SK-N-SH (cell line): Measurements from ENCODE around the gene TSGA10. TPM values are rescaled to one million over a fixed set of nuclear protein-coding genes. Genes with fewer than 3 reads are reported as not detected.

Experiments
- CTCF ChIA-PET: fragments of 300-600, 350-600 bp; formaldehyde crosslinking; extraction: SDS; loops from one replicate; lab custom pipeline; 2021; lab: Yijun Ruan, JAX
- POLR2A ChIA-PET: fragments of 350-600 bp; sonication (Branson Sonifier 250); formaldehyde crosslinking; extraction: SDS; loops from one replicate; lab custom pipeline; 2020; ENCODE audit warnings: antibody characterized with exemption, inconsistent platforms; lab: Yijun Ruan, JAX
- DNase-seq: peaks from one replicate; pipeline ENCODE4 v3.0.0; 2012
- H2AFZ ChIP-seq: fragments of 200-600 bp; sonication (generic); 2 replicates; pipeline ENCODE4 v1.8.1; 2016; ENCODE audit warnings: antibody characterized with exemption, mild to moderate bottlenecking, low read depth
- H3F3A ChIP-seq: fragments of 200-600 bp; sonication (generic); replicated peaks from 2 replicates; pipeline ENCODE3; 2016; ENCODE audit warnings: antibody characterized with exemption, mild to moderate bottlenecking; ENCODE audit not compliant: insufficient read depth
- H3K27ac ChIP-seq, 2 experiments: fragments of 200-500 bp in 1 of 2; fragments of 200-600 bp in 1 of 2; sonication (Bioruptor generic) in 1 of 2; sonication (generic), shearing (Covaris generic) in 1 of 2; 2 replicates each; pipeline versions ENCODE4 v1.5.1 to v1.6.1; 2014 to 2016; ENCODE audit warnings: low read depth in 2 of 2, inconsistent platforms in 1 of 2, low read length in 1 of 2, mild to moderate bottlenecking in 1 of 2, mixed read lengths in 1 of 2
- H3K27me3 ChIP-seq: fragments of 200-600 bp; sonication (generic), shearing (Covaris generic); 2 replicates; pipeline ENCODE4 v1.6.1; 2016; ENCODE audit warnings: mixed run types; ENCODE audit not compliant: insufficient read depth
- H3K36me3 ChIP-seq, 2 experiments: fragments of 200-500 bp in 1 of 2; fragments of 200-600 bp in 1 of 2; sonication (Bioruptor generic) in 1 of 2; sonication (generic) in 1 of 2; replicated peaks in 1 of 2; 2 replicates each; pipeline versions ENCODE3 to v1.5.1; 2014 to 2016; ENCODE audit warnings: low read length in 1 of 2, mild to moderate bottlenecking in 1 of 2; ENCODE audit not compliant: insufficient read depth in 2 of 2, control insufficient read depth in 1 of 2
- H3K4me1 ChIP-seq, 2 experiments: fragments of 200-500 bp in 1 of 2; fragments of 200-600 bp in 1 of 2; sonication (Bioruptor generic) in 1 of 2; sonication (generic), shearing (Covaris generic) in 1 of 2; 2 replicates each; pipeline versions ENCODE4 v1.5.1 to v1.6.1; 2014 to 2016; ENCODE audit warnings: low read depth in 1 of 2, low read length in 1 of 2, mixed run types in 1 of 2; ENCODE audit not compliant: insufficient read depth in 2 of 2, control insufficient read depth in 1 of 2
- H3K4me2 ChIP-seq: fragments of 200-600 bp; sonication (generic), shearing (Covaris generic); 2 replicates; pipeline ENCODE4 v1.6.1; 2017; ENCODE audit warnings: mixed run types
- H3K4me3 ChIP-seq, 2 experiments: fragments of 200-500 bp in 1 of 2; fragments of 200-600 bp in 1 of 2; sonication (Bioruptor generic) in 1 of 2; sonication (generic), shearing (Covaris generic) in 1 of 2; 2 replicates each; pipeline versions ENCODE4 v1.5.1 to v1.8.1; 2014 to 2016; ENCODE audit warnings: low read depth in 2 of 2, inconsistent platforms in 1 of 2, low read length in 1 of 2, mild to moderate bottlenecking in 1 of 2, mixed read lengths in 1 of 2, moderate library complexity in 1 of 2
- H3K79me2 ChIP-seq: fragments of 200-600 bp; sonication (generic); 2 replicates; pipeline ENCODE4 v1.8.1; 2017; ENCODE audit warnings: mild to moderate bottlenecking; ENCODE audit not compliant: insufficient read depth
- H3K9ac ChIP-seq: fragments of 200-600 bp; sonication (generic); 2 replicates; pipeline ENCODE4 v1.6.1; 2017; ENCODE audit warnings: mixed run types
- H3K9me2 ChIP-seq: fragments of 200-600 bp; sonication (generic); 2 replicates; pipeline ENCODE4 v1.6.1; 2017; ENCODE audit warnings: mixed run types
- H3K9me3 ChIP-seq: fragments of 200-600 bp; sonication (generic); 2 replicates; pipeline ENCODE4 v1.6.1; 2017; ENCODE audit warnings: mixed run types, mild to moderate bottlenecking, moderate library complexity
- H4K20me1 ChIP-seq: fragments of 200-600 bp; sonication (generic); 2 replicates; pipeline ENCODE4 v1.6.1; 2017; ENCODE audit warnings: mild to moderate bottlenecking, mixed run types; ENCODE audit not compliant: insufficient read depth
- CHD2 ChIP-seq: fragments of 150-350 bp; IDR thresholded peaks from 2 replicates; pipeline ENCODE4 v1.6.1; 2018; ENCODE audit warnings: low read length; ENCODE audit not compliant: partially characterized antibody
- FOSL2 ChIP-seq: IDR thresholded peaks from 2 replicates; pipeline ENCODE4 v1.4.0; 2012; ENCODE audit warnings: low read depth, mild to moderate bottlenecking, moderate library complexity, borderline replicate concordance
- GABPA ChIP-seq: IDR thresholded peaks from 2 replicates; pipeline ENCODE4 v1.4.0; 2012; ENCODE audit warnings: low read depth, mild to moderate bottlenecking
- GATA2 ChIP-seq: sonication (generic); formaldehyde crosslinking; IDR thresholded peaks from 2 replicates; pipeline ENCODE4 v1.5.0; 2020; ENCODE audit warnings: mild to moderate bottlenecking, missing genetic modification reagents
- MAX ChIP-seq: IDR thresholded peaks from 2 replicates; pipeline ENCODE4 v1.4.0; 2012; ENCODE audit warnings: low read depth
- NRF1 ChIP-seq: IDR thresholded peaks from 2 replicates; pipeline ENCODE4 v1.6.1; 2012; ENCODE audit warnings: low read depth, mild to moderate bottlenecking, low read length
- RAD21 ChIP-seq: IDR thresholded peaks from 2 replicates; pipeline ENCODE4 v1.6.1; 2012; ENCODE audit warnings: mild to moderate bottlenecking, low read length
- RFX5 ChIP-seq: IDR thresholded peaks from 2 replicates; pipeline ENCODE4 v1.6.1; 2012; ENCODE audit warnings: mild to moderate bottlenecking, improper control_type of control experiment, low read length
- SMC3 ChIP-seq: IDR thresholded peaks from 2 replicates; pipeline ENCODE4 v1.6.1; 2012; ENCODE audit warnings: low read depth, low read length, improper control_type of control experiment
- YY1 ChIP-seq: IDR thresholded peaks from 2 replicates; pipeline ENCODE4 v1.4.0; 2012; ENCODE audit warnings: low read depth, mild to moderate bottlenecking
- WGBS: methylation state at CpG from one replicate; pipeline ENCODE4 v1.1.6; 2017; ENCODE audit warnings: low lambda C conversion rate; 5-methylcytosine and 5-hydroxymethylcytosine counted together
- polyA plus RNA-seq, 3 experiments: library from polyadenylated mRNA; depleted of rRNA; stranded (reverse); fragments of >200 nt; gene quantifications; 2 replicates each; pipeline ENCODE4 v1.2.3, GENCODE V29; 2012
- TF ChIP-seq, protein P1 (sequence below): IDR thresholded peaks from 2 replicates; pipeline ENCODE4 v1.4.0; 2012; ENCODE audit warnings: low read depth, borderline replicate concordance
- TF ChIP-seq, protein P2 (sequence below): fragments of 150-350 bp; IDR thresholded peaks from 2 replicates; pipeline ENCODE4 v1.6.1; 2017; ENCODE audit warnings: antibody characterized with exemption, low read length, low read depth, borderline replicate concordance

TSGA10 gene
- polyA plus RNA-seq, 1 of the 3 experiments (the other 2 are of a cell fraction), result 1.8 TPM

DNA sequence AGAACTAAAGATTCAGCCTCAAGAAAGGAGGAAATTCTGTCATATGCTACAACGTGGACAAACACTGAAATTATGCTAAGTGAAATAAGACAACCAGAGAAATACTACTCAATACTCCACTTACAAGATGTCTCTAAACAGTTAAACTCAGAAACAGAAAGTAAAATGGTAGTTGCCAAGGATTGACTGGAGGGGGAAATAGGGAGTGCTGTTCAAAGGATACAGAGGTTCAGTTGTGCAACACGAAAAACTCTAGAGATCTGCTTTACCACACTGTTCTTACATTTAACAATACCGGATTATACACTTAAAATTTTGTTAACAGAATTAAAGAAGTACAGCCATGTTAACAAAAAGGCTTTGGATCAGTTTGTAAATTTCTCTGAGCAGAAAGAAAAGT, 53.0 kb downstream of the TSGA10 start (continued):
- TF ChIP-seq, protein P1, sequence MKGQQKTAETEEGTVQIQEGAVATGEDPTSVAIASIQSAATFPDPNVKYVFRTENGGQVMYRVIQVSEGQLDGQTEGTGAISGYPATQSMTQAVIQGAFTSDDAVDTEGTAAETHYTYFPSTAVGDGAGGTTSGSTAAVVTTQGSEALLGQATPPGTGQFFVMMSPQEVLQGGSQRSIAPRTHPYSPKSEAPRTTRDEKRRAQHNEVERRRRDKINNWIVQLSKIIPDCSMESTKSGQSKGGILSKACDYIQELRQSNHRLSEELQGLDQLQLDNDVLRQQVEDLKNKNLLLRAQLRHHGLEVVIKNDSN, result no peak
- TF ChIP-seq GABPA (no peak), MAX (no peak)
- TF ChIP-seq, protein P2, sequence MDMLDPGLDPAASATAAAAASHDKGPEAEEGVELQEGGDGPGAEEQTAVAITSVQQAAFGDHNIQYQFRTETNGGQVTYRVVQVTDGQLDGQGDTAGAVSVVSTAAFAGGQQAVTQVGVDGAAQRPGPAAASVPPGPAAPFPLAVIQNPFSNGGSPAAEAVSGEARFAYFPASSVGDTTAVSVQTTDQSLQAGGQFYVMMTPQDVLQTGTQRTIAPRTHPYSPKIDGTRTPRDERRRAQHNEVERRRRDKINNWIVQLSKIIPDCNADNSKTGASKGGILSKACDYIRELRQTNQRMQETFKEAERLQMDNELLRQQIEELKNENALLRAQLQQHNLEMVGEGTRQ, result no peak

GRCh38 chr2:99096728-99097127, 58.0 kb downstream of the TSGA10 start:
- no peaks in the 10 kb centered on the region for H3F3A ChIP-seq
- no peak overlapping the region for H3K27ac ChIP-seq
- H3K9me3 ChIP-seq, result 0 out of 2 replicates have a peak, but pooled peaks cover 3% of the 10 kb centered on the region
- H3K4me1 ChIP-seq, result no peaks in the 10 kb centered on the region
- no peaks in the 10 kb centered on the region for H3K36me3 ChIP-seq
- ChIA-PET CTCF (interaction anchor here (1.0 to 1.3 kb wide), 2 partner anchors 10 to 31 kb away, joined by 3 to 4 read pairs; no protein-coding TSS in a partner anchor), POLR2A (no interaction called here)
- DNase-seq, result no peak
- no peaks in the 10 kb centered on the region for H4K20me1 ChIP-seq
- H3K79me2 ChIP-seq, result no peaks in the 10 kb centered on the region
- H3K4me3 ChIP-seq, result no peak overlapping the region
- H3K27me3 ChIP-seq, result no peaks in the 10 kb centered on the region
- no peak overlapping the region for H3K9ac ChIP-seq
- WGBS, result 56% methylated on average over 1 of the region's 1 CpG
- no peak overlapping the region for H3K4me2 ChIP-seq
- H3K9me2 ChIP-seq, result no peaks in the 10 kb centered on the region
- H2AFZ ChIP-seq, result no peak overlapping the region
- TF ChIP-seq CHD2, result no peak
- TF ChIP-seq, all 33 proteins: peak for 0

- Histone ChIP-seq H3K36me3 (no peaks in the 10 kb centered on the region), H3K79me2 (no peaks in the 10 kb centered on the region), H4K20me1 (no peaks in the 10 kb centered on the region), H3K9me2 (no peaks in the 10 kb centered on the region), H3F3A (no peaks in the 10 kb centered on the region), H3K27ac (no peak overlapping the region), H3K9ac (no peak overlapping the region), H3K4me1 (no peaks in the 10 kb centered on the region), H3K4me3 (no peak overlapping the region), H3K27me3 (no peaks in the 10 kb centered on the region), H3K4me2 (no peak overlapping the region), H3K9me3 (no peaks in the 10 kb centered on the region), H2AFZ (no peak overlapping the region)
- no peak for DNase-seq
- WGBS, result 47% methylated on average over 1 of the region's 1 CpG
- no peak for TF ChIP-seq FOSL2
- ChIA-PET CTCF (interaction anchor here (0.7 to 0.8 kb wide), 2 partner anchors 16 to 1174 kb away, joined by 3 read pairs; no protein-coding TSS in a partner anchor), POLR2A (no interaction called here)
Observed at GRCh38 chr2:99088017-99088416, 66.7 kb downstream of the TSGA10 start.

DNA sequence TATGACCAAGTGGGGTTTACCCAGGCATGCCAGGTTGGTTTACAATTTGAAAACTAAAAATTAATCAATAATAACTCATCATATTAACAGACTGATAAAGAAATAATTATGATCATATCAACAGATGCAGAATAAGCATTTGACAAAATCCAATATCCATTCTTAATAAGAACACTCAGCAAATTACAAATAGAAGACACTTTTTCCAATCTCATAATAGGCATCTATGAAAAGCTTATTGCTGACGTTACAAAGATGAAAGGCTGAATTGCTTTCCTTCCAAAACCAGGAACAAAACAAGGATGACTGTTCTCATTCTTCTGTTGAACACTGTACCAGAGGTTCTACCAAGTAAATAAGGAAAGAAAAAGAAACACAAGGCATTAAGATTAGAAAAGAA, 68.4 kb downstream of the TSGA10 start:
- TF ChIP-seq, protein P2, result no peak
- TF ChIP-seq GABPA (no peak), YY1 (no peak), RFX5 (no peak), RAD21 (no peak), GATA2 (CRISPR knock-in tag) (no peak), SMC3 (no peak), NRF1 (no peak)
- TF ChIP-seq, all 33 proteins: peak for 0
- 56% methylated on average over 1 of the region's 1 CpG for WGBS
- CTCF ChIA-PET, result interaction anchor here (0.9 kb wide), 1 partner anchor 10 kb away, joined by 3 read pairs; no protein-coding TSS in a partner anchor
- H3K4me1 ChIP-seq, result no peaks in the 10 kb centered on the region
- H3F3A ChIP-seq, result no peaks in the 10 kb centered on the region
- no peak overlapping the region for H3K9ac ChIP-seq
- H3K79me2 ChIP-seq, result no peaks in the 10 kb centered on the region
- POLR2A ChIA-PET, result no interaction called here
- H3K9me3 ChIP-seq, result no peaks in the 10 kb centered on the region
- no peaks in the 10 kb centered on the region for H3K9me2 ChIP-seq
- H3K4me3 ChIP-seq, result no peak overlapping the region
- H3K36me3 ChIP-seq, result no peaks in the 10 kb centered on the region
- H3K27me3 ChIP-seq, result no peaks in the 10 kb centered on the region
- H3K27ac ChIP-seq, result no peak overlapping the region
- H4K20me1 ChIP-seq, result no peaks in the 10 kb centered on the region
- no peak for DNase-seq
- H2AFZ ChIP-seq, result no peak overlapping the region
- H3K4me2 ChIP-seq, result no peak overlapping the region
